Measurements from ENCODE around the gene NRP2.

GRCh38 chr2:205783872-205784499 is 101.7 kb downstream of the NRP2 start:
- TF ChIP-seq ZNF274 (IDR thresholded peaks at IDR 0.05; ENCODE audit: low read depth, low read length): no peak
- TF ChIP-seq YY1 (IDR thresholded peaks at IDR 0.05; ENCODE audit: insufficient read depth, insufficient read length): no peak

All from NT2/D1 (cell line).